GM19395 (cell line): ENCODE measurements around the gene BLNK.
"Not testable (repeated sequence)": the region's sequence is repeated elsewhere in the genome, so short reads cannot be mapped to it uniquely, and the experiment has no call there.

Experiments
- ATAC-seq: cut with Tn5 transposase; IDR thresholded peaks from one replicate; pipeline ENCODE4 v1.9.1; 2021; ENCODE audit warnings: mild to moderate bottlenecking, moderate library complexity; ENCODE audit not compliant: unreplicated experiment

The BLNK gene

GRCh38 chr10:96271016-96271815 lies at the start of gene BLNK:
Gene BLNK (minus strand): TSS chr10:96271569. CDS start chr10:96271398, 171 bp downstream.
- ATAC-seq = peak; percentile 72

DNA sequence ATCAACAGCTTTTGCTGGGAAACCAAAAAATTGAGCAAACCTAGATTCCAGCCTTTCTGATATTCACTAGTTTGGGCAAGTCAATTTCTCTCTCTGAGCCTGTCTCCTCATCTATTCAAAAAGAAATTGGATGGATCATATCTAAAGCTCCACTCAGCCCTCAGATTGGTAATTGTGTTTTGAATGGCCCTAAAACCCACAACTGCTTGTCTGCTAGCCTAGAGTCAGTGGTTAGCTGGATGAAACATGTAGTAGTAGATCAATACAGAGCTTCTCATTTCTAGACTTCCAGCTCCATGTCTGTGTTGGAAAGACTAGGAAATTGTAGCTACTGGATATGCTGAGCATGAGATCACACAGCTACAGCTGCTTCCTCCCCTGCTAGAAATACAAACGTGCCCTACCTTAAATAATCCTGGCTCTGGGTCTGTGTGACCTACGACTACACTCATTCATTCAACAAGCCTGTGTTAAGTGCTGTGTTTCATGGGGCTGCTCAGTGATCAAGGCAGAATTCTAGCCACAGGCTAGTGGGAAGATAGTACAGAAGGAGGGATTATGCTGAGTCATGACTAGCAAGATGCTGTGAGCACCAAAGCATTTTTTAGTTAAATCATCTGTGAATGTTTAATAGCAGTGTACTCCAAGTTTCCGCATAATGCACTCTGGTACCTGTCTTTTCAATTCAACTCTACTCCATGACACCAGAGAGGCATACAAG lies 48.5 kb upstream of the BLNK start:
- ATAC-seq = no peak

GRCh38 chr10:96317067-96317833 lies 45.9 kb upstream of the BLNK start:
- no peak for ATAC-seq

DNA sequence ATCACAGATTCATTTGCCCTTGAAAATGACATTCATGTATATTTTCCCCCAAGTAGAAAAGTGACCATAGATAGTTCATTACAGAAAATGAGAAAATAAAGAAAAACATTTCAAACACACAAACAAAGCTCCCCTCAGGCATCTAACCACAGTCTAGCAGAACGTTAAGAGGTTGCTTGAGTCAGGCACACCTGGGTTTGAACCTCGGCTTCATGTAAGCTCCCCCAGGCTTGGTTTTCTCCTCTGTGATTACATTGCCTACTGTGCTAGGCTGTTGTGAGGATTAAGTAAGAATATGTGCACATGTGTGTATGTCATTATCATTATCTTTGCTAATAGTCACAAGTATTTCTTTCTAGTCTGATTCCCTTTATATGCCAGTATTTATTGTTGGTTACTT lies 42.0 kb upstream of the BLNK start:
- no peak for ATAC-seq

DNA sequence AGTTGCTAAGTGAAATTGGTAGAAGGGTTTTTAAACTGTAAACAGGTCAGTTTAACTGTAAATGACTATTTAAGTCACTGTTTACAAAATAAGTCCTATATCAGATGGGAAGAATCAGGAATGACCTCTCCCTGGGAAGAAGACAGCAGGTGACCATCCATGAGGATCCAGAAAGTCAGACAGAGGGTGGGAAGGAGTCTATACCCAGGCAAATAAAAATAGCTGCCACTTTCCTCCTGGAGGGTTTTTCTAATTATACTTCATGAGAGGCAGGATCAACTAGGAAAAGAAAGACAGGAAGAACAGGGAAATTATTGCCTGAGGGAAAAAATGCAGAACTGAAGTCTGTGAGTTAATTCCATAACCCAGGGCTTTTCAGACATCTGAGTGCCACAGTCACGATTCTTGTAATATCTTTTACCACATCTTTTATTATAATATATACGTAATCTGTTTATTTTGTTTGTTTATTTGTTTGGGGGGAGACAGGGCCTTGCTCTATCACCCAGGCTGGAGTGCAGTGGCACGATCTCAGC lies 39.9 kb upstream of the BLNK start:
- no peak for ATAC-seq

GRCh38 chr10:96310321-96310669 lies 38.9 kb upstream of the BLNK start:
- no peak for ATAC-seq

GRCh38 chr10:96309628-96310320 lies 38.4 kb upstream of the BLNK start:
- no peak for ATAC-seq

- not testable (repeated sequence) for ATAC-seq
These were observed 37.5 kb upstream of the BLNK start for GRCh38 chr10:96308854-96309253.

GRCh38 chr10:96306516-96306915 lies 35.1 kb upstream of the BLNK start:
- no peak for ATAC-seq

DNA sequence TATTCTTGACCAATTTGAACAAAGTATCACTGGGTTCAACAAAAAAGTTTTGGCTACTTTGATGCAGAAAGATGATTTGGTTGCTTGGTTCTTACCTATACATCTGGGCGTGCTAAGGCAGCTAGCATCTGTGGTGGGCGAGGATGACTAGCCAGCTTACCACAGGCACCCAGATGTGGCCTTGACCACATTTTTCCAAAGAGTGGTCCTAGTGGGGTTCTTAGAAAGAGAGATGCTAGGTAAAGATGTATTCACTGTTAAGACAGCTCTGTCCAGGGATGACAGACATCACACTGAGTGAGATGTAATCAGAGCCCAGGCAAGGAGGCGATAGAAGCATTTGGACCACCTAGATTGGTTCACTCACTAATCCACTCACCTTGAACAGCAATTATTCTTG lies 33.6 kb upstream of the BLNK start:
- ATAC-seq = no peak

- no peak for ATAC-seq
These were observed 32.9 kb upstream of the BLNK start, which contains the start of gene DNTT for GRCh38 chr10:96304230-96304629. Gene DNTT (plus strand): TSS chr10:96304434. CDS start chr10:96304498, 64 bp downstream.

GRCh38 chr10:96301616-96302015 lies 30.2 kb upstream of the BLNK start:
- no peak for ATAC-seq

- ATAC-seq = no peak
These were observed 28.0 kb upstream of the BLNK start for GRCh38 chr10:96299383-96299782.

- ATAC-seq = no peak
These were observed 27.0 kb upstream of the BLNK start for GRCh38 chr10:96298362-96298761.

GRCh38 chr10:96297486-96297885 lies 26.1 kb upstream of the BLNK start:
- ATAC-seq = no peak

GRCh38 chr10:96295475-96295874 lies 24.1 kb upstream of the BLNK start:
- no peak for ATAC-seq

- ATAC-seq = peak; percentile 68
These were observed 21.9 kb upstream of the BLNK start for GRCh38 chr10:96292971-96293920.

- ATAC-seq = peak; percentile 40
These were observed 19.2 kb upstream of the BLNK start for GRCh38 chr10:96290368-96291133.
